Testis (tissue), 2 donors: ENCODE measurements around the gene RAPGEF6.

Source experiments
- CTCF ChIP-seq, 3 experiments: fragments of 450-650 bp in 2 of 3; fragments of 200-600 bp in 1 of 3; sonication (generic) in 1 of 3; IDR thresholded peaks; one replicate each; pipeline ENCODE4 v1.5.1; 2016 to 2019; ENCODE audit warnings: antibody characterized with exemption in 3 of 3, mild to moderate bottlenecking in 2 of 3, moderate library complexity in 1 of 3
- POLR2A ChIP-seq: fragments of 450-650 bp; IDR thresholded peaks from one replicate; pipeline ENCODE4 v1.6.1; 2017; ENCODE audit warnings: antibody characterized with exemption, mild to moderate bottlenecking, moderate library complexity

DNA sequence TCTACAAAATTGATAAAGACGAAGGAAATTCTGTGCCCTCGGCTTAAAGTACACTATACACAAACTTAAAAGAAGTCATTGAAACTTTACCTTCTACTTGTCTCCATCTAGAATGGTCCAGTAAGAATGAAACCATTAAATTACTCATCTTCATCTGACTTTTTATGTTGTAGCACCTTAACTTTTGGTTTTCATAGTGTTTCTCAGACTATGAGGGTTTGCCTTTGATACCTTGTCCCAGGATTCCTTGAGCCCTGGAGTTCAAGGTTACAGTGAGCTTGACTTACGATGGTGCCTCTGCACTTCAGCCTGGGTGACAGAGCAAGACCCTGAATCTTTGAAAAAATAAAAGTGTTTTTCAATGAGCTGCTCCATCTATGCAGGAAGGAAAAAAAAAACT lies 239.0 kb downstream of the RAPGEF6 start:
- no peak for TF ChIP-seq CTCF (IDR thresholded peaks at IDR 0.05)
- no peak for TF ChIP-seq POLR2A
